HG02852 (cell line): ENCODE data around the gene JAM3.

Experiments
- ATAC-seq: cut with Tn5 transposase; IDR thresholded peaks from one replicate; pipeline ENCODE4 v1.9.1; 2021; ENCODE audit warnings: mild to moderate bottlenecking, moderate library complexity; ENCODE audit not compliant: unreplicated experiment

The JAM3 gene

GRCh38 chr11:134068829-134069425 is at the start of gene JAM3:
Gene JAM3, plus strand, starts transcription at chr11:134069072. Its CDS starts 12 bp downstream, at chr11:134069084.
- ATAC-seq, result peak; percentile 89

GRCh38 chr11:134019500-134019899 is 49.4 kb upstream of the JAM3 start:
- ATAC-seq, result no peak

- ATAC-seq, result no peak
These were observed 48.3 kb upstream of the JAM3 start for GRCh38 chr11:134020598-134020997.

- ATAC-seq, result no peak
These were observed 47.5 kb upstream of the JAM3 start for GRCh38 chr11:134021326-134021725.

GRCh38 chr11:134022748-134023147 is 46.1 kb upstream of the JAM3 start:
- ATAC-seq, result no peak

- no peak for ATAC-seq
These were observed 44.3 kb upstream of the JAM3 start for GRCh38 chr11:134024420-134025081.

GRCh38 chr11:134025082-134025429 is 43.8 kb upstream of the JAM3 start:
- ATAC-seq, result no peak

GRCh38 chr11:134026655-134027343 is 42.1 kb upstream of the JAM3 start:
- no peak for ATAC-seq

GRCh38 chr11:134027671-134028070 is 41.2 kb upstream of the JAM3 start:
- no peak for ATAC-seq

- no peak for ATAC-seq
These were observed 40.4 kb upstream of the JAM3 start for GRCh38 chr11:134028368-134028920.

GRCh38 chr11:134030853-134031252 is 38.0 kb upstream of the JAM3 start:
- ATAC-seq, result no peak

- ATAC-seq, result no peak
These were observed 36.8 kb upstream of the JAM3 start for GRCh38 chr11:134032043-134032442.

GRCh38 chr11:134032501-134033091 is 36.3 kb upstream of the JAM3 start:
- ATAC-seq, result no peak

GRCh38 chr11:134033276-134033675 is 35.6 kb upstream of the JAM3 start:
- no peak for ATAC-seq

- ATAC-seq, result peak; percentile 62
These were observed 35.0 kb upstream of the JAM3 start for GRCh38 chr11:134033696-134034491.

- no peak for ATAC-seq
These were observed 34.1 kb upstream of the JAM3 start for GRCh38 chr11:134034496-134035381.

GRCh38 chr11:134036492-134037045 is 32.3 kb upstream of the JAM3 start:
- no peak for ATAC-seq

GRCh38 chr11:134037046-134037908 is 31.6 kb upstream of the JAM3 start:
- peak; percentile 69 for ATAC-seq
